OCI-LY1 (cell line): ENCODE measurements around the gene XCL1.

Experiments used
- CTCF ChIP-seq: fragments of 200-600 bp; sonication (generic), shearing (Covaris generic); IDR thresholded peaks from 2 replicates; pipeline ENCODE4 v1.5.1; 2017; ENCODE audit warnings: mild to moderate bottlenecking, antibody characterized with exemption, low read length, moderate library complexity, mixed read lengths
- EZH2 ChIP-seq: fragments of 200-600 bp; sonication (generic), shearing (Covaris generic); IDR thresholded peaks from 2 replicates; pipeline ENCODE4 v1.8.0; 2017; ENCODE audit warnings: borderline replicate concordance, mixed run types, mild to moderate bottlenecking, antibody characterized with exemption, low read length, moderate library complexity, mixed read lengths

- TF ChIP-seq CTCF: no peak
- no peak for TF ChIP-seq EZH2
Measured at GRCh38 chr1:168627370-168627769, 51.0 kb downstream of the XCL1 start.
